Mesendoderm (in vitro differentiated cells): ENCODE results near the gene INSL3.
"Not testable (repeated sequence)": the region's sequence is repeated elsewhere in the genome, so short reads cannot be mapped to it uniquely, and the experiment has no call there.

Experiments
- DNase-seq: peaks from one replicate; pipeline ENCODE4 v3.0.0; 2013
- H2AK5ac ChIP-seq: 2 replicates; pipeline ENCODE4 v1.6.1; 2013; ENCODE audit warnings: low read length, inconsistent platforms
- H2BK120ac ChIP-seq: 2 replicates; pipeline ENCODE4 v1.6.1; 2013; ENCODE audit warnings: low read depth, mild to moderate bottlenecking, low read length, moderate library complexity, mixed read lengths
- H2BK15ac ChIP-seq: replicated peaks from 2 replicates; pipeline ENCODE4 v1.6.1; 2013; ENCODE audit warnings: low read depth, mild to moderate bottlenecking, moderate library complexity
- H2BK5ac ChIP-seq: 2 replicates; pipeline ENCODE4 v1.6.1; 2013; ENCODE audit warnings: low read length, inconsistent platforms
- H3K18ac ChIP-seq: 2 replicates; pipeline ENCODE4 v1.6.1; 2013; ENCODE audit warnings: mild to moderate bottlenecking, low read length, mixed read lengths
- H3K23ac ChIP-seq: one replicate; pipeline ENCODE4 v1.6.1; 2013; ENCODE audit warnings: low read length
- H3K27ac ChIP-seq: 2 replicates; pipeline ENCODE4 v1.5.1; 2013; ENCODE audit warnings: low read depth, mild to moderate bottlenecking, inconsistent platforms, low read length, moderate library complexity
- H3K27me3 ChIP-seq: 2 replicates; pipeline ENCODE4 v1.6.1; 2013; ENCODE audit warnings: low read length, control low read depth, mild to moderate bottlenecking, inconsistent platforms; ENCODE audit not compliant: insufficient read depth, poor library complexity
- H3K36me3 ChIP-seq: 2 replicates; pipeline ENCODE4 v1.6.1; 2013; ENCODE audit warnings: low read length, inconsistent platforms; ENCODE audit not compliant: control insufficient read depth, insufficient read depth
- H3K4ac ChIP-seq: one replicate; pipeline ENCODE4 v1.6.1; 2013; ENCODE audit warnings: low read depth, mild to moderate bottlenecking, low read length, moderate library complexity
- H3K4me1 ChIP-seq: 2 replicates; pipeline ENCODE4 v1.6.1; 2013; ENCODE audit warnings: low read depth, low read length, inconsistent platforms; ENCODE audit not compliant: control insufficient read depth
- H3K4me2 ChIP-seq: 2 replicates; pipeline ENCODE4 v1.6.1; 2013; ENCODE audit warnings: low read length
- H3K4me3 ChIP-seq: 2 replicates; pipeline ENCODE4 v1.5.1; 2013; ENCODE audit warnings: mild to moderate bottlenecking, low read length
- H3K56ac ChIP-seq: one replicate; pipeline ENCODE4 v1.6.1; 2013; ENCODE audit warnings: low read length
- H3K79me1 ChIP-seq: 2 replicates; pipeline ENCODE4 v1.6.1; 2013; ENCODE audit warnings: low read length, inconsistent platforms
- H3K79me2 ChIP-seq: 2 replicates; pipeline ENCODE4 v1.6.1; 2013; ENCODE audit warnings: mild to moderate bottlenecking, low read length; ENCODE audit not compliant: control insufficient read depth, insufficient read depth
- H3K9ac ChIP-seq: 2 replicates; pipeline ENCODE4 v1.6.1; 2013; ENCODE audit warnings: low read length, inconsistent platforms
- H4K5ac ChIP-seq: one replicate; pipeline ENCODE4 v1.6.1; 2013; ENCODE audit warnings: low read length
- H4K8ac ChIP-seq: one replicate; pipeline ENCODE4 v1.6.1; 2013; ENCODE audit warnings: low read depth, mild to moderate bottlenecking, control low read depth, low read length, moderate library complexity
- whole genome bisulfite sequencing: extraction: QIAGEN DNeasy Blood & Tissue Kit; methylation state at CpG from one replicate; pipeline ENCODE4 v1.1.7; 2013; ENCODE audit warnings: low lambda C conversion rate, missing lambda C conversion rate; ENCODE audit not compliant: insufficient coverage; ENCODE audit errors: extremely low coverage; 5-methylcytosine and 5-hydroxymethylcytosine counted together

INSL3 gene

DNA sequence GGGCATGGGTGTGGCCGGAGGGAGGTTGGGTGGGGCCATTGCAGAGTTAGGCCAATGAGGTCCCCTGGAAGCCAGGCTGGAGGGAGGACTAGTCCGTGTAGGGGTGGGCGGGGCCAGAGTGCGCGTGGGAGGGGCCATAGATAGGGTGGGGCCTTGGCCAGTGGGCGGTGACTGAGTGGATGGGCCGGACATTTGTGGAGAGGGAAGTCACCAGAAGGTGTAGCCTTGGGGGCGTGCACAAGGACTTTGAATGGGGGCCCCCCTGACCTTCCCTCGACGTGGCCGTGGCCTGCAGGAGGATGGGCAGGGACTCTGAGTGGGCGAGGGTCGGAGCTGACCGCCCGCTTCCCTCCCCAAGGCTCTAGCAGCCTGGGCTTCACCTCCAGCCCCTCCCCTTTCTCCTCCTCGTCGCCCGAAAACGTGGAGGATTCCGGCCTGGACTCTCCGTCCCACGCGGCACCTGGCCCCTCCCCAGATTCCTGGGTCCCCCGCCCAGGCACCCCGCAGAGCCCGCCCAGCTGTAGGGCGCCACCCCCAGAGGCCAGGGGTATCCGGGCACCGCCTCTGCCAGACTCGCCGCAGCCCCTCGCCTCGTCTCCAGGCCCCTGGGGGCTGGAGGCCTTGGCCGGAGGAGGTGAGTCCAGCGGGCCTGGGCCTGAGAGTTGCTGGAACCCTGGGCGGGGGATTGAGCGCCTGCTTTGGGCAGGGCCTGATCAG lies 42.9 kb downstream of the INSL3 start:
- Histone ChIP-seq H3K18ac (peak overlapping the region; percentile 7), H4K5ac (no peak overlapping the region), H2BK5ac (no peak overlapping the region), H3K79me2 (no peaks in the 10 kb centered on the region), H3K4me1 (peaks cover 3% of the 10 kb centered on the region), H2BK120ac (no peak overlapping the region), H3K4me2 (peak overlapping the region; percentile 42), H2AK5ac (no peak overlapping the region), H3K4me3 (peak overlapping the region; percentile 10), H3K27me3 (no peaks in the 10 kb centered on the region), H2BK15ac (no peak overlapping the region), H4K8ac (no peak overlapping the region), H3K9ac (peak overlapping the region; percentile 68), H3K56ac (peak overlapping the region; percentile 71), H3K27ac (no peak overlapping the region), H3K23ac (no peak overlapping the region), H3K4ac (no peak overlapping the region), H3K36me3 (no peaks in the 10 kb centered on the region), H3K79me1 (no peaks in the 10 kb centered on the region)
- peak; percentile 92 for DNase-seq
- no CpG with 5 or more reads among the region's 37 CpGs for WGBS

DNA sequence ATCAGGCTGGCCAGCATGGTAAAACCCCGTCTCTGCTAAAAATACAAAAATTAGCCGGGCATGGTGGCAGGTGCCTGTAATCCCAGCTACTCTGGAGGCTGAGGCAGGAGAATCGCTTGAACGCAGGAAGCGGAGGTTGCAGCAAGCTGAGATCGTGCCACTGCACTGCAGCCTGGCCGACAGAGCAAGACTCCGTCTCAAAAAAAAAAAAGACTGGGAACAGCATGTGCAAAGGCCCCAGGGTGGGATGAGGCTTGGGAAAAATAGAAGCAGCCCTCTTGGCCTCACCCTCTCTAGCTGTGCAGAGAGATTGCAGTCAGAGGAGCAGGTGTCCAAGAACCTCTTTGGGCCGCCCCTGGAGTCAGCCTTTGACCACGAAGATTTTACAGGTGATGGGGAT lies 43.5 kb downstream of the INSL3 start:
- H2BK5ac ChIP-seq = not testable (repeated sequence)

DNA sequence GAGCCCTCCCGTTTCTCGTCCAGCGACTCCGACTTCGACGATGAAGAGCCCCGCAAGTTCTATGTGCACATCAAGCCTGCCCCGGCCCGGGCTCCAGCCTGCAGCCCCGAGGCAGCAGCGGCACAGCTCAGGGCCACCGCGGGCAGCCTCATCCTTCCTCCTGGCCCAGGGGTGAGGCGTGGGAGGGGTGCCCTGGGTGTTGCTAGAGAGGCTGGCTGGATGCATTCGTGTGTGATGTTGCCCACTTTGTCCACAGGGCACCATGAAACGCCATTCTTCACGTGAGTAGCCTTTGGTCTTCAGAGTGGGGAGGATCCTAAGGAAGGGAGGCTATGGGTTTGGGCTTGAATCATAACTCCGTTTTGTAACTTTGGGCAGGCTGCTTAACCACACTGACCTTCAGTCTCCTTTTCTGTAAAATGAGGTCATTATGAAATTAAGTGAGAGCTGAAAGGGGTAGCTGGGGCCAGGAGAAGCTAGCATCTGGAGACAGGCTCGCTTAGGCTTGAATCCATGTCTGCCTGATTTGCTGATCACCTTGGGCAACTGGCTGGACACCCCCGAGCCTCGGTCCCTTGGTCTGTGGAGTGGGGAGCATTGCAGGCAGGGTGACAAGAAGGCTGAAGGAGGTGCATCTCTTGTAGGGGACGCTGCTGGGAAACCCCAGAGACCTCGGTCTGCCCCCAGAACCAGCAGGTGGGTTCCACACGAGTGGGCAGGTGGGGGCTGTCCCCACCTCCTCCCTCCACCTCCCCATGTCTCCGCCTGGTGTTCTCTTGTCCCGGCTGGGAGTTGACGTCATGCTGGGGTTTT lies 45.1 kb downstream of the INSL3 start:
- Histone ChIP-seq H3K79me2 (no peaks in the 10 kb centered on the region), H3K18ac (no peak overlapping the region), H3K4me3 (no peak overlapping the region), H3K56ac (no peak overlapping the region), H3K27me3 (no peaks in the 10 kb centered on the region), H3K23ac (no peak overlapping the region), H2BK15ac (no peak overlapping the region), H3K79me1 (no peaks in the 10 kb centered on the region), H2BK120ac (no peak overlapping the region), H3K27ac (no peak overlapping the region), H2AK5ac (no peak overlapping the region), H3K4me1 (peaks cover 3% of the 10 kb centered on the region), H4K5ac (no peak overlapping the region), H4K8ac (no peak overlapping the region), H3K4me2 (no peak overlapping the region), H3K9ac (no peak overlapping the region), H3K36me3 (no peaks in the 10 kb centered on the region), H3K4ac (no peak overlapping the region), H2BK5ac (no peak overlapping the region)
- WGBS = no CpG with 5 or more reads among the region's 27 CpGs
- no peak for DNase-seq

More for the DNA sequence above, 43.5 kb downstream of the INSL3 start:
- H3K79me2 ChIP-seq, H3K23ac ChIP-seq, H3K4me1 ChIP-seq, H3K4me3 ChIP-seq, H4K5ac ChIP-seq, H3K79me1 ChIP-seq, DNase-seq, H3K27ac ChIP-seq, H4K8ac ChIP-seq, H2BK120ac ChIP-seq, H2BK15ac ChIP-seq, H3K27me3 ChIP-seq, H3K56ac ChIP-seq, H3K4ac ChIP-seq, H3K9ac ChIP-seq, H3K36me3 ChIP-seq, H3K4me2 ChIP-seq, H2AK5ac ChIP-seq, H3K18ac ChIP-seq: not testable (repeated sequence)
- no CpG with 5 or more reads among the region's 10 CpGs for WGBS

DNA sequence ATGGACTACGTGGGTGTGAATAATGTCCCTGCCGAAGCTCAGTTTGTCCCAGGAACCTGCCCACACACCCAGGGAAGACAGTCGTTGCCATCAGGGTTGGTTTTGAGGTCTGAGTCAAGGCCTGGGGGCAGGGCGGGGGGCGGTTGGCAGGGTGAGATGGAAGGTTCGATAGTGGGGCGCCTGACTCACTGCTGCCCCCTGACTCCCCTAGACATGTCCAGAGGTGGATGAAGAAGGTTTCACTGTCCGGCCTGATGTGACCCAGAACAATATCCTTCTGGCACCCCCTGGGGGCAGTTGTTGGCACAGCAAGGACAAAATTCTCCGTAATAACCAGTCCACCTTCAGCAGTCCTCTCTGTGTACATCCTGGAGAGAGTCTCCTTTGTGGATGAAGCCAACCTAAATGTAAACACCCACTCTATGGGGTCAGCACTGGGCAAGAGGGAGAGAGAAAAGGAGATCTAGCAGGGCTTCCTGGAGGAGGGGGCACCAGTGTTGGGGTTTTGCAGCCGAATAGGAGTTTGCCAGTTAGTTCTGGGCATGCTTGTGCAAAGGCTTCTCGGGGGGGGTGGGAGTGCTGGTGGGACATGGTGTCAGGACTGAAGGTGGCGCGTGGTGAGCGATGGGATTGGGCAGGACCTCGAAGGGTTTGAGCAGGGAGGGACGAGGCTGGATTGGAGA lies 45.9 kb downstream of the INSL3 start:
- no CpG with 5 or more reads among the region's 16 CpGs for WGBS
- H2BK15ac ChIP-seq = no peak overlapping the region
- H3K23ac ChIP-seq = no peak overlapping the region
- no peak overlapping the region for H3K4me2 ChIP-seq
- no peak overlapping the region for H3K56ac ChIP-seq
- no peaks in the 10 kb centered on the region for H3K79me2 ChIP-seq
- H3K18ac ChIP-seq = no peak overlapping the region
- no peak overlapping the region for H3K4ac ChIP-seq
- peaks cover 3% of the 10 kb centered on the region for H3K4me1 ChIP-seq
- no peak overlapping the region for H2BK5ac ChIP-seq
- H3K27me3 ChIP-seq = no peaks in the 10 kb centered on the region
- H3K36me3 ChIP-seq = no peaks in the 10 kb centered on the region
- H2AK5ac ChIP-seq = no peak overlapping the region
- no peaks in the 10 kb centered on the region for H3K79me1 ChIP-seq
- peak; percentile 62 for DNase-seq
- no peak overlapping the region for H3K27ac ChIP-seq
- no peak overlapping the region for H3K9ac ChIP-seq
- H2BK120ac ChIP-seq = no peak overlapping the region
- H4K8ac ChIP-seq = no peak overlapping the region
- H4K5ac ChIP-seq = no peak overlapping the region
- no peak overlapping the region for H3K4me3 ChIP-seq

DNA sequence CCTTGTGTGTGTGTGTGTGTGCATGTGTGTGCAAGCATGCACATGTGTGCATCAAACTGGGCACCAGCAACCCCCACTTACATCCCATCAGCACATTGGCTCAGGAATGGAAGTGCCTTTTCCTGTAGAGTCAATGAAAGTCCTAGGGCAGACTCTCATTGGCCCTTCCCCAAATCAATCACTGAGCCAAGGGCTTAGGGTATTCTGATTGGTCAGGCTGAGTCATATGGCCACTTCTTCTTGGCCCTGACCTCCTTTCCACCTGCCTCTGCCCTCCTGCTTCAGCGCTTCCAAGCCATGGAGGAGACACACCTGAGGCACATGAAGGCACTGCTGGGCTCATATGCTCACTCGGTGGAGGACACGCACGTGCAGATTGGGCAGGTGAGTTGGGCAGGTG lies 49.1 kb downstream of the INSL3 start:
- no peak overlapping the region for H2BK120ac ChIP-seq
- DNase-seq = peak; percentile 67
- H3K4ac ChIP-seq = no peak overlapping the region

More for the DNA sequence above, 49.1 kb downstream of the INSL3 start:
- no peak overlapping the region for H3K4me3 ChIP-seq
- no peak overlapping the region for H4K8ac ChIP-seq
- no peak overlapping the region for H3K56ac ChIP-seq
- H4K5ac ChIP-seq = no peak overlapping the region
- H2BK15ac ChIP-seq = no peak overlapping the region
- no peak overlapping the region for H2BK5ac ChIP-seq
- H3K27me3 ChIP-seq = no peaks in the 10 kb centered on the region
- H3K18ac ChIP-seq = no peak overlapping the region
- no peak overlapping the region for H3K9ac ChIP-seq
- H3K23ac ChIP-seq = no peak overlapping the region
- WGBS = no CpG with 5 or more reads among the region's 4 CpGs
- H3K36me3 ChIP-seq = no peaks in the 10 kb centered on the region
- no peak overlapping the region for H3K27ac ChIP-seq
- H3K79me1 ChIP-seq = no peaks in the 10 kb centered on the region
- no peaks in the 10 kb centered on the region for H3K4me1 ChIP-seq
- no peaks in the 10 kb centered on the region for H3K79me2 ChIP-seq
- no peak overlapping the region for H3K4me2 ChIP-seq
- H2AK5ac ChIP-seq = no peak overlapping the region
